Adrenal gland (tissue), 12 donors: Measurements from ENCODE around the gene ABHD16A. TPM values are rescaled to one million over a fixed set of nuclear protein-coding genes. Genes with fewer than 3 reads are reported as not detected.

Source experiments
- DNase-seq, 7 donors: peaks; one replicate each; pipeline ENCODE4 v3.0.0-alpha.2; 2019 to 2020
- H3K27ac ChIP-seq, 5 donors: fragments of 200-600 bp; sonication (generic) in 4 of 5; 1 replicate in 3 of 5; 2 replicates in 2 of 5; pipeline versions ENCODE4 v1.5.1 to v1.8.0; 2016 to 2020; ENCODE audit warnings: mild to moderate bottlenecking in 1 of 5
- H3K27me3 ChIP-seq: fragments of 200-600 bp; 2 replicates; pipeline ENCODE4 v1.8.0; 2021
- H3K36me3 ChIP-seq, 2 donors: fragments of 200-600 bp; replicated peaks in 1 of 2; 1 replicate in 1 of 2; 2 replicates in 1 of 2; pipeline versions ENCODE4 v1.5.1 to v1.8.0; 2018 to 2022
- H3K4me1 ChIP-seq, 2 donors: fragments of 200-600 bp; replicated peaks in 1 of 2; 1 replicate in 1 of 2; 2 replicates in 1 of 2; pipeline versions ENCODE4 v1.5.1 to v1.8.0; 2018 to 2021
- H3K4me3 ChIP-seq, 4 donors: fragments of 200-600 bp; sonication (generic) in 3 of 4; one replicate each; pipeline ENCODE4 v1.5.1; 2016 to 2018
- H3K9me3 ChIP-seq, 3 donors: fragments of 200-600 bp; sonication (generic) in 1 of 3; replicated peaks in 1 of 3; 1 replicate in 2 of 3; 2 replicates in 1 of 3; pipeline versions ENCODE4 v1.5.1 to v1.8.0; 2016 to 2021
- CTCF ChIP-seq, 6 experiments: fragments of 450-650 bp in 4 of 6; fragments of 200-600 bp in 2 of 6; sonication (generic) in 1 of 6; IDR thresholded peaks; 1 replicate in 5 of 6; 2 replicates in 1 of 6; pipeline versions ENCODE4 v1.5.1 to v1.8.0; 2016 to 2021; ENCODE audit warnings: antibody characterized with exemption in 6 of 6, mild to moderate bottlenecking in 2 of 6, moderate library complexity in 1 of 6
- POLR2A ChIP-seq, 2 donors: fragments of 450-650 bp; IDR thresholded peaks; one replicate each; pipeline ENCODE4 v1.6.1; 2017; ENCODE audit warnings: antibody characterized with exemption in 2 of 2, mild to moderate bottlenecking in 2 of 2, moderate library complexity in 1 of 2
- WGBS, 4 donors: extraction: QIAGEN DNeasy Blood & Tissue Kit in 2 of 4; methylation state at CpG; one replicate each; pipeline versions ENCODE4 v1.1.5 to v1.1.7; 2013 to 2017; 5-methylcytosine and 5-hydroxymethylcytosine counted together
- intact Hi-C, 2 donors: fragments of 100-400 bp; cut with DNase I; formaldehyde crosslinking; loops; one replicate each; pipeline versions ENCODE4 v1.14.1 to v1.15.0; 2022 to 2023
- polyA plus RNA-seq, 3 donors: library from polyadenylated mRNA; stranded (reverse); fragments of 200-250 nt in 2 of 3; fragments of 350-450 nt in 1 of 3; fragmentation: Illumina TruSeq in 1 of 3; extraction: RNeasy Lipid Tissue Mini Kit (QIAGEN cat#74804) in 1 of 3; gene quantifications; one replicate each; pipeline ENCODE4 v1.2.3, GENCODE V29; 2013 to 2014
- total RNA-seq, 9 donors: library from RNA; depleted of rRNA in 4 of 9; stranded (reverse); fragments of >200 nt in 4 of 9; fragments of 120-200 nt in 1 of 9; fragmentation: NEBNext Ultra II Directional in 1 of 9; extraction: Animal tissue kit (Norgen Biotek cat#: 25700) in 1 of 9; gene quantifications; one replicate each; pipeline versions ENCODE4 v1.1.0 to v1.2.4, GENCODE V29; 2013 to 2023
- donor health status: healthy with polysubstance abuse.
- donor health status: Bipolar disorder and iron deficiency.
- donor health status: DM: yes; HTN: yes; CAD: no.
- donor health status: DM: no; HTN: no; CAD: no.
- donor health status: DM: no; HTN: no; CAD: no.
- donor health status: DM: yes; HTN: yes; CAD: no.

The ABHD16A gene
- total and polyA plus RNA-seq, 12 donors = 38.7 to 73.1 (median 58.1) TPM

GRCh38 chr6:31657406-31658157 lies 45.5 kb downstream of the ABHD16A start:
- H3K4me1 ChIP-seq = peaks cover 12 to 40% of the 10 kb centered on the region in 2 donors
- no peak for TF ChIP-seq CTCF (IDR thresholded peaks at IDR 0.05)
- TF ChIP-seq POLR2A (IDR thresholded peaks at IDR 0.05) = no peak
- peaks cover 0 to 24% of the 10 kb centered on the region in 2 donors for H3K36me3 ChIP-seq
- no peaks in the 10 kb centered on the region for H3K9me3 ChIP-seq
- peak overlapping the region in 1 of 5 donors; percentile 15 for H3K27ac ChIP-seq
- H3K4me3 ChIP-seq = no peak overlapping the region
- no peak for DNase-seq
- no peaks in the 10 kb centered on the region for H3K27me3 ChIP-seq
- WGBS, 4 donors = 77 to 84% (median 80%) methylated on average over 6 of the region's 6 CpGs
- intact Hi-C loops = no loop called here

- intact Hi-C loops = no loop called here
- DNase-seq = no peak
- 89 to 90% (median 89%) methylated on average over 8 of the region's 8 CpGs for WGBS, 4 donors
- peaks cover 0 to 23% of the 10 kb centered on the region in 2 donors for H3K36me3 ChIP-seq
- H3K27ac ChIP-seq = no peak within 1 kb of the TSS
- H3K27me3 ChIP-seq = no peaks in the 10 kb centered on the region
- H3K4me3 ChIP-seq = no peak within 1 kb of the TSS
- peaks cover 24 to 43% of the 10 kb centered on the region in 2 donors for H3K4me1 ChIP-seq
- TF ChIP-seq CTCF (IDR thresholded peaks at IDR 0.05) (no peak), POLR2A (IDR thresholded peaks at IDR 0.05) (no peak)
- H3K9me3 ChIP-seq = no peaks in the 10 kb centered on the region
These were observed 47.5 kb downstream of the ABHD16A start, which contains the start of gene APOM for GRCh38 chr6:31655349-31656237. TSS of gene APOM (plus strand) at chr6:31655894. CDS start at chr6:31655967, 73 bp downstream.

GRCh38 chr6:31654574-31655348 lies 48.4 kb downstream of the ABHD16A start:
- no peaks in the 10 kb centered on the region for H3K27me3 ChIP-seq
- no peak overlapping the region for H3K27ac ChIP-seq
- H3K4me1 ChIP-seq = peaks cover 24 to 48% of the 10 kb centered on the region in 2 donors
- WGBS, 4 donors = 86 to 93% (median 92%) methylated on average over 8 of the region's 8 CpGs
- DNase-seq = no peak
- H3K4me3 ChIP-seq = no peak overlapping the region
- intact Hi-C loops = no loop called here
- TF ChIP-seq POLR2A (IDR thresholded peaks at IDR 0.05) (no peak), CTCF (IDR thresholded peaks at IDR 0.05) (no peak)
- no peaks in the 10 kb centered on the region for H3K9me3 ChIP-seq
- peaks cover 0 to 31% of the 10 kb centered on the region in 2 donors for H3K36me3 ChIP-seq
